IMR-90 (cell line): Measurements from ENCODE around the gene MEGF11. TPM values are rescaled to one million over a fixed set of nuclear protein-coding genes. Genes with fewer than 3 reads are reported as not detected.

Source experiments
- ATAC-seq: fragments of 200-7000 bp; cut with Tn5 transposase; 2 replicates; pipeline ENCODE4 v1.9.1; 2020; ENCODE audit warnings: low read depth, mild to moderate bottlenecking, moderate library complexity
- BruUV-seq: library from RNA; stranded (reverse); fragments of 400-500 nt; replicated peaks from 2 replicates; lab custom pipeline; 2021; lab: Mats Ljungman, UMichigan
- CTCF ChIA-PET: fragments of 300-600 bp; formaldehyde crosslinking; extraction: SDS; loops from one replicate; lab custom pipeline; 2021; ENCODE audit warnings: antibody characterized with exemption; lab: Yijun Ruan, JAX
- POLR2A ChIA-PET: fragments of 300-600 bp; sonication (Branson Sonifier 250); formaldehyde crosslinking; loops from one replicate; lab custom pipeline; 2022; ENCODE audit warnings: antibody characterized with exemption; ENCODE audit not compliant: unreplicated experiment; lab: Charles Lee
- DNase-seq: peaks from one replicate; pipeline ENCODE4 v3.0.0; 2013
- H2AFZ ChIP-seq: replicated peaks from 2 replicates; pipeline ENCODE3; 2013; ENCODE audit warnings: low read length, mild to moderate bottlenecking; ENCODE audit not compliant: poor library complexity
- H2AK5ac ChIP-seq: 2 replicates; pipeline ENCODE4 v1.6.1; 2013; ENCODE audit warnings: low read depth, low read length, inconsistent platforms
- H2AK9ac ChIP-seq: replicated peaks from 2 replicates; pipeline ENCODE3; 2013; ENCODE audit warnings: mild to moderate bottlenecking, low read depth, low read length, moderate library complexity; ENCODE audit not compliant: poor library complexity
- H2BK120ac ChIP-seq: 2 replicates; pipeline ENCODE4 v1.6.1; 2013; ENCODE audit warnings: low read depth, low read length, inconsistent platforms
- H2BK15ac ChIP-seq: 3 replicates; pipeline ENCODE4 v1.6.1; 2013; ENCODE audit warnings: low read depth, low read length, inconsistent platforms
- H2BK20ac ChIP-seq: 2 replicates; pipeline ENCODE4 v1.6.1; 2013; ENCODE audit warnings: low read depth, mild to moderate bottlenecking, inconsistent platforms, low read length, moderate library complexity
- H2BK5ac ChIP-seq: 2 replicates; pipeline ENCODE4 v1.6.1; 2013; ENCODE audit warnings: mild to moderate bottlenecking, low read depth, low read length, inconsistent platforms; ENCODE audit not compliant: poor library complexity, severe bottlenecking
- H3K14ac ChIP-seq: replicated peaks from 2 replicates; pipeline ENCODE4 v1.6.1; 2013; ENCODE audit warnings: low read depth, low read length, inconsistent platforms
- H3K18ac ChIP-seq: 2 replicates; pipeline ENCODE4 v1.6.1; 2013; ENCODE audit warnings: low read depth, low read length, control low read depth
- H3K23ac ChIP-seq: 2 replicates; pipeline ENCODE4 v1.6.1; 2013; ENCODE audit warnings: low read depth, low read length, inconsistent platforms
- H3K27ac ChIP-seq: 2 replicates; pipeline ENCODE4 v1.5.1; 2013; ENCODE audit warnings: mild to moderate bottlenecking, control low read depth, low read length; ENCODE audit not compliant: insufficient read depth
- H3K27me3 ChIP-seq: 2 replicates; pipeline ENCODE4 v1.6.1; 2013; ENCODE audit warnings: low read length; ENCODE audit not compliant: control insufficient read depth, insufficient read depth
- H3K36me3 ChIP-seq: 2 replicates; pipeline ENCODE4 v1.6.1; 2013; ENCODE audit warnings: low read length, mixed read lengths; ENCODE audit not compliant: control insufficient read depth, insufficient read depth
- H3K4ac ChIP-seq: 2 replicates; pipeline ENCODE4 v1.6.1; 2013; ENCODE audit warnings: low read depth, low read length, inconsistent platforms
- H3K4me1 ChIP-seq: 2 replicates; pipeline ENCODE4 v1.6.1; 2013; ENCODE audit warnings: low read length, mixed read lengths; ENCODE audit not compliant: control insufficient read depth, insufficient read depth
- H3K4me2 ChIP-seq: 2 replicates; pipeline ENCODE4 v1.6.1; 2013; ENCODE audit warnings: low read depth, mild to moderate bottlenecking, control low read depth, low read length, moderate library complexity
- H3K4me3 ChIP-seq: 2 replicates; pipeline ENCODE4 v1.5.1; 2013; ENCODE audit warnings: low read depth, mild to moderate bottlenecking, control low read depth, low read length, moderate library complexity; ENCODE audit not compliant: insufficient read depth
- H3K56ac ChIP-seq: 2 replicates; pipeline ENCODE4 v1.6.1; 2013; ENCODE audit warnings: low read length, inconsistent platforms; ENCODE audit not compliant: insufficient read depth; ENCODE audit errors: extremely low read depth
- H3K79me1 ChIP-seq, 2 experiments: 2 replicates each; pipeline ENCODE4 v1.6.1; 2013; ENCODE audit warnings: low read length in 2 of 2, inconsistent platforms in 1 of 2, low read depth in 1 of 2
- H3K9ac ChIP-seq: 2 replicates; pipeline ENCODE4 v1.6.1; 2013; ENCODE audit warnings: low read depth, low read length, control low read depth
- H3K9me1 ChIP-seq: 2 replicates; pipeline ENCODE4 v1.6.1; 2013; ENCODE audit warnings: low read length, inconsistent platforms; ENCODE audit not compliant: insufficient read depth
- H3K9me3 ChIP-seq: 2 replicates; pipeline ENCODE4 v1.6.1; 2013; ENCODE audit warnings: low read length; ENCODE audit not compliant: control insufficient read depth, insufficient read depth
- H4K20me1 ChIP-seq: 2 replicates; pipeline ENCODE4 v1.6.1; 2013; ENCODE audit warnings: low read length, inconsistent platforms; ENCODE audit not compliant: insufficient read depth
- H4K5ac ChIP-seq: 2 replicates; pipeline ENCODE4 v1.6.1; 2013; ENCODE audit warnings: mild to moderate bottlenecking, low read depth, low read length, control low read depth
- H4K8ac ChIP-seq, 2 experiments: 2 replicates each; pipeline ENCODE4 v1.6.1; 2013; ENCODE audit warnings: low read depth in 2 of 2, low read length in 2 of 2, control low read depth in 1 of 2, inconsistent platforms in 1 of 2
- H4K91ac ChIP-seq: 2 replicates; pipeline ENCODE4 v1.6.1; 2013; ENCODE audit warnings: low read depth, low read length, inconsistent platforms; ENCODE audit not compliant: insufficient read depth
- BHLHE40 ChIP-seq: fragments of 150-350 bp; IDR thresholded peaks from 2 replicates; pipeline ENCODE4 v1.6.1; 2016; ENCODE audit warnings: mild to moderate bottlenecking, low read depth, low read length
- CHD1 ChIP-seq: IDR thresholded peaks from 2 replicates; pipeline ENCODE4 v1.6.1; 2012; ENCODE audit warnings: low read depth, low read length, improper control_type of control experiment
- FOS ChIP-seq: fragments of 150-350 bp; IDR thresholded peaks from 2 replicates; pipeline ENCODE4 v1.6.1; 2016; ENCODE audit warnings: low read depth, low read length
- MAFK ChIP-seq: IDR thresholded peaks from 2 replicates; pipeline ENCODE4 v1.6.1; 2012; ENCODE audit warnings: low read depth, low read length, improper control_type of control experiment
- MAZ ChIP-seq: IDR thresholded peaks from 2 replicates; pipeline ENCODE4 v1.6.1; 2012; ENCODE audit warnings: low read depth, mild to moderate bottlenecking, low read length, improper control_type of control experiment, moderate library complexity, borderline replicate concordance
- NFE2L2 ChIP-seq: fragments of 150-350 bp; IDR thresholded peaks from 2 replicates; pipeline ENCODE4 v1.6.1; 2016; ENCODE audit warnings: low read depth, mild to moderate bottlenecking, low read length
- POLR2A ChIP-seq: IDR thresholded peaks from 2 replicates; pipeline ENCODE4 v1.6.1; 2012; ENCODE audit warnings: mild to moderate bottlenecking, low read depth, low read length
- RAD21 ChIP-seq: IDR thresholded peaks from 2 replicates; pipeline ENCODE4 v1.6.1; 2012; ENCODE audit warnings: low read length, improper control_type of control experiment
- RCOR1 ChIP-seq: IDR thresholded peaks from 2 replicates; pipeline ENCODE4 v1.6.1; 2012; ENCODE audit warnings: mild to moderate bottlenecking, low read length, improper control_type of control experiment; ENCODE audit not compliant: insufficient replicate concordance
- RFX5 ChIP-seq: IDR thresholded peaks from 2 replicates; pipeline ENCODE4 v1.8.0; 2012; ENCODE audit warnings: low read depth, mild to moderate bottlenecking, low read length, moderate library complexity
- SMC3 ChIP-seq: fragments of 150-350 bp; IDR thresholded peaks from 2 replicates; pipeline ENCODE4 v1.6.1; 2016; ENCODE audit warnings: low read depth, mild to moderate bottlenecking, antibody characterized with exemption, low read length, moderate library complexity
- WGBS, 2 experiments: methylation state at CpG; one replicate each; pipeline versions ENCODE4 v1.1.5 to v1.1.7; 2013; ENCODE audit warnings: missing lambda C conversion rate in 2 of 2; ENCODE audit not compliant: insufficient read length in 1 of 2; ENCODE audit errors: extremely low coverage in 2 of 2; 5-methylcytosine and 5-hydroxymethylcytosine counted together
- dilution Hi-C: fragments of 300-500 bp; cut with HindIII; formaldehyde crosslinking; loops from one replicate; pipeline ENCODE4 v1.14.3; 2018; ENCODE audit warnings: low sequenced_read_pairs; ENCODE audit not compliant: unreplicated experiment
- in situ Hi-C: fragments of 300-500 bp; cut with MboI; formaldehyde crosslinking; loops from 3 replicates; pipeline ENCODE4 v1.14.3; 2019; ENCODE audit warnings: low sequenced_read_pairs, inconsistent platforms, mixed read lengths
- intact Hi-C: fragments of 100-400 bp; cut with micrococcal nuclease; formaldehyde crosslinking; loops from 2 replicates; pipeline ENCODE4 v1.10.0; 2022
- polyA plus RNA-seq, 3 experiments: library from polyadenylated mRNA; depleted of rRNA; stranded (reverse); fragments of >200 nt; gene quantifications; 2 replicates each; pipeline ENCODE4 v1.2.3, GENCODE V29; 2012; ENCODE audit warnings: low replicate concordance in 1 of 3
- total RNA-seq: library from RNA; depleted of rRNA; stranded (reverse); fragments of >200 nt; gene quantifications from 2 replicates; pipeline ENCODE4 v1.2.3, GENCODE V29; 2012
- TF ChIP-seq, protein P1 (sequence below): conservative IDR thresholded peaks from 2 replicates; pipeline ENCODE4 v1.5.1; 2012; ENCODE audit warnings: mild to moderate bottlenecking, low read depth, low read length, improper control_type of control experiment
- TF ChIP-seq, protein P2 (sequence below): fragments of 150-350 bp; IDR thresholded peaks from 2 replicates; pipeline ENCODE4 v1.6.1; 2017; ENCODE audit warnings: mild to moderate bottlenecking, antibody characterized with exemption, low read length, low read depth
- TF ChIP-seq, protein P3 (sequence below): fragments of 150-350 bp; IDR thresholded peaks from 2 replicates; pipeline ENCODE4 v1.6.1; 2016; ENCODE audit warnings: low read depth, mild to moderate bottlenecking, low read length, moderate library complexity, borderline replicate concordance

Gene MEGF11
- total and polyA plus RNA-seq, 2 of the 4 experiments (the other 2 are of a cell fraction) = not detected

DNA sequence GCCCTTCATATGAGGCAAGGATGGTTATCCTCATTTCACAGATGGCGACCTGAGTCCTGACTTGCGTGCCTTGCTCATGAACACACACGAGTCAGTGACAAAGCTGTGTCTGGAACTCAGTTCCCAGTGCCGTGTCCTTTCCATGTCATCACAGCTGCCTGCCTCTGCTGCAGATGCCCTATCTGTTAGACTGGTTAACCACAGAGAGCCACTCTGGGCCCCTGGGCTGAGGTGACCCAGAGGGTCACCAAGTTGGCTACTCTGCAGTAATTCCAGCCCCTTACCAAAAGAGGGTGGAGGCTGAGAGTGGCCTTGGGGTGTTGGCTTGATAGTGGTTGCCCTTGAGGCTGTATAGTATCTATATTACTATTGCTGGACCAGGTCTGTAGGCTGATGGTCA lies 343.2 kb downstream of the MEGF11 start:
- CTCF ChIA-PET = no interaction called here
- Histone ChIP-seq H3K9me1 (peaks cover 8% of the 10 kb centered on the region; the same call in 1 of the 2 replicates), H2BK120ac (no peak overlapping the region), H3K14ac (no peak overlapping the region), H2AK5ac (no peak overlapping the region), H3K79me1 (peaks cover 0 to 2% of the 10 kb centered on the region in 2 experiments; a peak in 2 of 4 replicates), H2AFZ (no peak overlapping the region), H3K4me3 (no peak overlapping the region), H4K5ac (no peak overlapping the region), H4K8ac (no peak overlapping the region), H3K56ac (no peak overlapping the region), H3K4ac (no peak overlapping the region), H3K27ac (no peak overlapping the region), H2BK5ac (no peak overlapping the region), H2AK9ac (no peak overlapping the region), H3K9me3 (no peaks in the 10 kb centered on the region), H4K20me1 (no peaks in the 10 kb centered on the region), H3K36me3 (peaks cover 29% of the 10 kb centered on the region), H4K91ac (no peak overlapping the region), H3K9ac (no peak overlapping the region), H3K23ac (no peak overlapping the region), H3K4me2 (no peak overlapping the region), H2BK20ac (no peak overlapping the region), H3K27me3 (no peaks in the 10 kb centered on the region), H3K4me1 (no peaks in the 10 kb centered on the region), H2BK15ac (no peak overlapping the region), H3K18ac (no peak overlapping the region)
- dilution Hi-C loops (no loop called here), in situ Hi-C loops (loop anchor here (25.0 kb wide), 1 partner anchor 577 kb away; the partner anchor contains the start of gene SNAPC5), intact Hi-C loops (no loop called here)
- WGBS, 2 experiments = 90% methylated on average over 3 of the region's 4 CpGs; no CpG with 5 or more reads in 1 of the 2 experiments
- DNase-seq = no peak
- ATAC-seq = no peak
- TF ChIP-seq, protein P1, sequence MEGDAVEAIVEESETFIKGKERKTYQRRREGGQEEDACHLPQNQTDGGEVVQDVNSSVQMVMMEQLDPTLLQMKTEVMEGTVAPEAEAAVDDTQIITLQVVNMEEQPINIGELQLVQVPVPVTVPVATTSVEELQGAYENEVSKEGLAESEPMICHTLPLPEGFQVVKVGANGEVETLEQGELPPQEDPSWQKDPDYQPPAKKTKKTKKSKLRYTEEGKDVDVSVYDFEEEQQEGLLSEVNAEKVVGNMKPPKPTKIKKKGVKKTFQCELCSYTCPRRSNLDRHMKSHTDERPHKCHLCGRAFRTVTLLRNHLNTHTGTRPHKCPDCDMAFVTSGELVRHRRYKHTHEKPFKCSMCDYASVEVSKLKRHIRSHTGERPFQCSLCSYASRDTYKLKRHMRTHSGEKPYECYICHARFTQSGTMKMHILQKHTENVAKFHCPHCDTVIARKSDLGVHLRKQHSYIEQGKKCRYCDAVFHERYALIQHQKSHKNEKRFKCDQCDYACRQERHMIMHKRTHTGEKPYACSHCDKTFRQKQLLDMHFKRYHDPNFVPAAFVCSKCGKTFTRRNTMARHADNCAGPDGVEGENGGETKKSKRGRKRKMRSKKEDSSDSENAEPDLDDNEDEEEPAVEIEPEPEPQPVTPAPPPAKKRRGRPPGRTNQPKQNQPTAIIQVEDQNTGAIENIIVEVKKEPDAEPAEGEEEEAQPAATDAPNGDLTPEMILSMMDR = no peak
- TF ChIP-seq CHD1 = no peak
- no peak for TF ChIP-seq RCOR1
- TF ChIP-seq MAZ = no peak
- TF ChIP-seq, protein P2, sequence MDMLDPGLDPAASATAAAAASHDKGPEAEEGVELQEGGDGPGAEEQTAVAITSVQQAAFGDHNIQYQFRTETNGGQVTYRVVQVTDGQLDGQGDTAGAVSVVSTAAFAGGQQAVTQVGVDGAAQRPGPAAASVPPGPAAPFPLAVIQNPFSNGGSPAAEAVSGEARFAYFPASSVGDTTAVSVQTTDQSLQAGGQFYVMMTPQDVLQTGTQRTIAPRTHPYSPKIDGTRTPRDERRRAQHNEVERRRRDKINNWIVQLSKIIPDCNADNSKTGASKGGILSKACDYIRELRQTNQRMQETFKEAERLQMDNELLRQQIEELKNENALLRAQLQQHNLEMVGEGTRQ = no peak
- no peak for TF ChIP-seq RAD21
- no peak for TF ChIP-seq POLR2A
- no peak for TF ChIP-seq BHLHE40
- TF ChIP-seq RFX5 = no peak
- no peak for TF ChIP-seq NFE2L2
- TF ChIP-seq SMC3 = no peak
- TF ChIP-seq FOS = no peak
- TF ChIP-seq, protein P3, sequence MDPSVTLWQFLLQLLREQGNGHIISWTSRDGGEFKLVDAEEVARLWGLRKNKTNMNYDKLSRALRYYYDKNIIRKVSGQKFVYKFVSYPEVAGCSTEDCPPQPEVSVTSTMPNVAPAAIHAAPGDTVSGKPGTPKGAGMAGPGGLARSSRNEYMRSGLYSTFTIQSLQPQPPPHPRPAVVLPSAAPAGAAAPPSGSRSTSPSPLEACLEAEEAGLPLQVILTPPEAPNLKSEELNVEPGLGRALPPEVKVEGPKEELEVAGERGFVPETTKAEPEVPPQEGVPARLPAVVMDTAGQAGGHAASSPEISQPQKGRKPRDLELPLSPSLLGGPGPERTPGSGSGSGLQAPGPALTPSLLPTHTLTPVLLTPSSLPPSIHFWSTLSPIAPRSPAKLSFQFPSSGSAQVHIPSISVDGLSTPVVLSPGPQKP = no peak
- no peak for TF ChIP-seq MAFK
- POLR2A ChIA-PET = no interaction called here
- BruUV-seq = no TSS peak
